Fibroblast of lung (primary cell): ENCODE measurements around the gene SPINK9.

ENCODE experiments used
- EZH2 ChIP-seq: IDR thresholded peaks from 2 replicates; pipeline ENCODE4 v1.5.1; 2012; ENCODE audit warnings: low read length, control low read depth, mild to moderate bottlenecking; ENCODE audit errors: missing control alignments
- TF ChIP-seq, protein P1 (sequence below), 2 donors: IDR thresholded peaks in 1 of 2; conservative IDR thresholded peaks in 1 of 2; 1 replicate in 1 of 2; 2 replicates in 1 of 2; pipeline ENCODE4 v1.5.1; 2011 to 2012; ENCODE audit warnings: low read length in 2 of 2, control low read depth in 1 of 2, inconsistent platforms in 1 of 2, low read depth in 1 of 2, mild to moderate bottlenecking in 1 of 2

DNA sequence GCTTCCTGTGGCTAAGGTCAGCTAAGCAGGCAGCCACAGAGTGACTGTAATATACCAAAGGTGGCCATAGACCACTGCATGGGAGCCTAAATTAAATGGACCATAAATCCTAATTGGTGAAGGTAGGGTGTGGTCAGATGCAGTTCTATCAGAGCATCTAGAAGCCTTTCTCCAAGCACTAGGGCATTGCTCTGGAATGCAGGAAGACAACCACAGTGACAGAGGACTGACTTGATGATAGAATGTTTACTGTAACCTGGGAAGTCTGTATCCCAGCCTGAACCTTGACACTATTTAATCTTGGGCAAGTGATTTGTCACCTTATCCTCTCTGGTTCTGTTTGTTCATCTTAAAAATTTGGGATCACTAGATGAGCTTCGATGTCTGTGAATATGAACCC, 50.7 kb downstream of the SPINK9 start:
- TF ChIP-seq EZH2, result no peak
- TF ChIP-seq, protein P1, sequence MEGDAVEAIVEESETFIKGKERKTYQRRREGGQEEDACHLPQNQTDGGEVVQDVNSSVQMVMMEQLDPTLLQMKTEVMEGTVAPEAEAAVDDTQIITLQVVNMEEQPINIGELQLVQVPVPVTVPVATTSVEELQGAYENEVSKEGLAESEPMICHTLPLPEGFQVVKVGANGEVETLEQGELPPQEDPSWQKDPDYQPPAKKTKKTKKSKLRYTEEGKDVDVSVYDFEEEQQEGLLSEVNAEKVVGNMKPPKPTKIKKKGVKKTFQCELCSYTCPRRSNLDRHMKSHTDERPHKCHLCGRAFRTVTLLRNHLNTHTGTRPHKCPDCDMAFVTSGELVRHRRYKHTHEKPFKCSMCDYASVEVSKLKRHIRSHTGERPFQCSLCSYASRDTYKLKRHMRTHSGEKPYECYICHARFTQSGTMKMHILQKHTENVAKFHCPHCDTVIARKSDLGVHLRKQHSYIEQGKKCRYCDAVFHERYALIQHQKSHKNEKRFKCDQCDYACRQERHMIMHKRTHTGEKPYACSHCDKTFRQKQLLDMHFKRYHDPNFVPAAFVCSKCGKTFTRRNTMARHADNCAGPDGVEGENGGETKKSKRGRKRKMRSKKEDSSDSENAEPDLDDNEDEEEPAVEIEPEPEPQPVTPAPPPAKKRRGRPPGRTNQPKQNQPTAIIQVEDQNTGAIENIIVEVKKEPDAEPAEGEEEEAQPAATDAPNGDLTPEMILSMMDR (conservative IDR thresholded peaks at IDR 0.05 in 1 of 2, IDR thresholded peaks at IDR 0.05 in 1 of 2; ENCODE audit: low read depth in 1 of 2, low read length in 2 of 2), result no peak
